OCI-M2 (cell line): Measurements from ENCODE around the gene GNB1L.
"Not testable (repeated sequence)": the region's sequence is repeated elsewhere in the genome, so short reads cannot be mapped to it uniquely, and the experiment has no call there.

Experiments used
- DNase-seq: peaks from one replicate; lab custom pipeline; 2025; ENCODE audit not compliant: unreplicated experiment; lab: John Stamatoyannopoulos, UW

GNB1L gene

GRCh38 chr22:19890502-19891316 lies 36.0 kb upstream of the GNB1L start:
- DNase-seq: no peak

GRCh38 chr22:19889951-19890350 lies 35.3 kb upstream of the GNB1L start:
- no peak for DNase-seq

DNA sequence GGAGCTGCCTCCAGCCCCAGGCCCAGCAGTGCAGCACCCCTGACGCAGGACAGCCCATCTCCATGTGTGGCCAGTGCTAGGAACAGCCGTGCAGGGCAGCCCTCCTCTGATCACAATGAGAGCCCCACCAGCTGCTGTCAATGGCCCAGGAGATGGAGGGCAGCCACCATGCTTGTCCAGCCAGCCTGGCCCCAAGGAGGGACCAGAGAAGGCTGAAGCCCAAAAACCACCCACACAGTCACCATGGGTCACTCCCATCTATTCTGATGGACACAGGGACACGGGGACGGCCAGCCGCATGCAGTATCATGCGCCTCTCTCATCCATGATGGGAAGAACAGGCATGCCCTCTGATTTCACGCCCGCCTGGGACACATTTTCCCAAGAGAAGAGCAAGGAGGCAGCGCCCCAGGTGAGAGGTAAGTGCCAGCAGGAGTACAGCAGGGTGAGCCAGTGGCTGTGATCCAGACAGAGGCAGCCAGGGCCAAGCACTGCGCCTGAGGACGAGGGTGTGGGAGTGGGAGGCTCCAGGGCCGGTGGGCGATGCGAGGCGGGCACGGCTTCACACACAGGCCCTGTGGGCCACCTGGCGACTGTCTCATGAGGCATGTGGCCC lies 33.6 kb upstream of the GNB1L start:
- DNase-seq: no peak

GRCh38 chr22:19887256-19887985 lies 32.7 kb upstream of the GNB1L start:
- DNase-seq: no peak

DNA sequence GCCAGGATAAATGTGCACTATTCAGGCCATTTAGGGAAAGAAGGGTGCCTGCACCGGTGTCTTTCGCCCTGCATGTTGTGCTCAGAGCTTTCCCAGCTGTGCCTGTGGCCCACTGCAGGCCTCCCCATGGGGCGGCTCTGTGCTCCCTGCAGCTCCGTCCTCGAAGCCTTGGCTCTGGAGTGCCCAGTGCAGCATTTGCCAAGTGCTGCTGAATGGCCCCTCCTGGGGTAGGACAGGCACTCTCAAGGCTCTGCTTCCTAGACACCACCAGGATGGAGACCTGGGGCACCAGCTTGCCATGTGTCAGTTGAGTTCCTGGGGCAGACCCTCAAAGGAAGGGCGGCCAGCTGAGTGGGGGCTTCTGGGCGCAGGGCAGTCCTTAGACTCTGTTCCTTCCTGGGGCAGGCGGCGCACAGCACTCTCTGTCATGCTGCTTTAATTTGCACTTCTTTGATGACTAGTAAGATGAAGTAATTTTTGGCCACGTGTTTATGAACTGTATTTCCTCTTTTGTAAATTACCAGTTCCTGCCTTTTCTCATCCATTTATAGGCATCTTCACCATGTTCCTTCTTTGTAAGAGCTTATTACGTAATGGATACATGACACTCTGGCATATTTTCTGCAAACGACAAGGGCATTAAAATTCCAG lies 32.1 kb upstream of the GNB1L start:
- no peak for DNase-seq

- no peak for DNase-seq
Observed at GRCh38 chr22:19885841-19886592, 31.3 kb upstream of the GNB1L start.

DNA sequence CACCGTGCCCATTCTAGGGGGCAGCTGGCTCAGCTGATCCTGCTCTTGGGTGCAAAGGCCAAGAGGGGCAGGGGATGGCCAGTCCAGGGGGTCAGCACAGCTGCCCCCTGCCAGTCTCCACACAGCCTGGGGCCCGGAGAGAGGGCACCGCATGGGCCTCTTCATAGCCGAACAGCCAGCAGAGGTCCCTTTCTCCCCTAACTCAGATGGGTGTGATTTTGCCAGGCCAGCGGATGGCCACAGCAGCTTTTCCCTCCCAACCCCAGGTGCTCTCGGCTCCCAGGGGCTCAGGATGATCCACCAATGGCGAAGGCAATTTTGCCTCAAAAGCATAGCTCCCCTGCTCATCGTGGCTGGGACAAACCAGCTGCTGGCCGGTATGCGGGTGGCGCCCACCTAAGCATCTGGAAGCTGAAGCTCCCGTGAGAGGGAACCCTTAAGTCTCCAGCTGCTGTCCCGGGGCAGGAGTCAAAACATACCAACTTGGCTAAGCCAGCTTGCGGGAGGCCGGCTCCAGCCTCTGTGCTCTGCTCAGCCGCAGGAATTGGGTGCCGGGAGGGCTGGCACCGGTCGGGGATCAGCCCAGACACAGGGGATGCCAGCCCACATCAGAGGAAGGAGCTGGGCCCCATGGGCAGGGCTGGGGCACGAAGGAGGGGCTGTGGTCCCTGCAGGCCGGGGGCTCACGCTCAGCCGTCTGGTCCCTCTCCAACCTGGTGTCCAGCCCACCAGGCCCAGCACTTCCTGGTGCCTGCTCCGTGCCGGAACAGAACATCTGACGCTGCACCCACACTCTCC lies 30.5 kb upstream of the GNB1L start:
- DNase-seq: no peak

DNA sequence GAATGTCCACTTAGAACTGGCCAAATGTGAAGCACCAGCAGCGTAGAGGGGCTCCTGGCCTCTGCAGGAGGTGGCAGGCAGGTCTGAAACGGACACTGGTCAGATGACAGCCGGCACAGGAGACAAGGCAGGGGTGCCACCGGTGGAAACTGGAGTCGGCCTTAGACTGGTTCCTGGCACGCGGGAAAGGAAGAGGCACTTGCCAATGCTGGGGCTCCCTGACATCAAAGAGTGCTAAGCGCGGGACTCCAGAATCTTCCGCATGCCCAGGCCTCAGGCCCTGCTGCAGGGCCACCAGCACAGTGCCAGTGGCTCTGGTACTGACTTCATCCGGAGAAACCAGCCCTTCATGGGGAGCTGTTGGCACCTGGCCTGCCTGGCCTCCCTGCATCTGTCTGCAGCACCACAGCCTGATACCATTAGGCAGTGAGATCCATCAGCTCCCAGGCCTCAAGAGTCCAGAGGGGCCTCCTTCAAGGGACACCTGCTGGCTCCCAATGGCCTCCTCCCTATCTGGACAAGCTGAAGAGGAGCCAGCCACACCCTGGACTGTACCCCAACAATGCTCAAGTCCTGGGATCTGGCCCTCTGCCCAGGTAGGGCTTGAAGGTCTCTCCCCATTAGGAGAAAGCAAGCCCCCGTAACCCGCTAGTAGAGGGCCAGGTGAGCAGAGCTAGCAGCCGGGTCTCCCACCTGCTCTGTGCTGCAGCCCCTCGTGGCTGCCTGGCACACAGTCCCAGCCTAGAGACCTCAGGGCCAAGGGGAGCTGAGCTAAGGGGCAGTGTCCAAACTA lies 29.7 kb upstream of the GNB1L start:
- DNase-seq: no peak

DNA sequence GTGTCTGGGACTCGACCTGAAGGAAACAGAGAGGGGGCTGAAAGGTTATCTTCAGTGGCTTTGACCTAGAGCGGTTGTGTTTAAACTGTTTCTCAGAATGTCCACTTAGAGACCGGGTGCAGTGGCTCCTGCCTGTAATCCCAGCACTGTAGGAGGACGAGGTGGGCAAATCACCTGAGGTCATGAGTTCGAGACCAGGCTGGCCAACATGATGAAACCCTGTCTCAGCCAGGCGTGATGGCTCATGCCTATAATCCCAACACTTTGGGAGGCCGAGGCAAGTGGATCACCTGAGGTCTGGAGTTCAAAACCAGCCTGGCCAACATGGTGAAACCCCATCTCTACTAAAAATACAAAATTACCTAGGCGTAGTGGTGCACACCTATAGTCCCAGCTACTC lies 28.8 kb upstream of the GNB1L start:
- DNase-seq: not testable (repeated sequence)

GRCh38 chr22:19882446-19883381 lies 28.0 kb upstream of the GNB1L start:
- DNase-seq: no peak

- no peak for DNase-seq
Observed at GRCh38 chr22:19880786-19881569, 26.3 kb upstream of the GNB1L start.

DNA sequence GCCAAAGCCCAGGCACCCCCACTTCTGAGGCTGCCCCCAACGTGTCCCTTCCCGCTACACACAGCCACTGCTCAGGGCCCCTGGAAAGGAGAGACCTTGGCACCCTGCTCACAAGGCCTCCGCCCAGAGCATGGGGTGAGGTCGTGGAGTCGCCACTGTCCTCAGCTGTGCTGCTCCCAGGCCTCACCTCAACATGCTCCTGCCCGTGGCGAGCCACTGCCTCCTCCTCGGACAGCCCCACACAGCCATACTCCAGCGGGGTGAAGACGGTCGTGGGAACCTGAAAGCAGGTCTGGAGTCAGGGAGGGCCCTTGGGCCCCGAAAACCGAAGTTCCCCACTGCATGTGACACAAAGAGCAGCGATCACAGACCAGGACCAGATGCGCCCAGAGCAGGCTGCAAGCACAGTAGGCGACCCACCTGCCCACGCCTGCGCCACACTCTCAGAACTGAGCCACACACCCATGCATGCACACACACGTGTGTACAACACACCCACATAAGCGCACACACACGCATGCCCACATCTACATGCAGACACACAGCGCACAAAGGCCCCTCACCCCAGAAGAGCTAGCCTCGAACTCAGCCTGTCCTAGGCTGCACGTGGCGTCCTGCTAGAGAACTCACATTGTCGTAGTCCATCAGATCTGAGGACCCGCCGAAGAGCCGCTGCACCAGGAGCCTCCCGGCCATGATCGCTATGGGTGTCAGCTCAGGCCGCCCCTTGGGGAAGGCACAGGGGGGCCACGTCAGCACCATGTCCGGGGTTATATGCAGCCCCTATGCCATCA lies 25.5 kb upstream of the GNB1L start:
- no peak for DNase-seq

- no peak for DNase-seq
Observed at GRCh38 chr22:19879643-19879991, 24.9 kb upstream of the GNB1L start.

DNA sequence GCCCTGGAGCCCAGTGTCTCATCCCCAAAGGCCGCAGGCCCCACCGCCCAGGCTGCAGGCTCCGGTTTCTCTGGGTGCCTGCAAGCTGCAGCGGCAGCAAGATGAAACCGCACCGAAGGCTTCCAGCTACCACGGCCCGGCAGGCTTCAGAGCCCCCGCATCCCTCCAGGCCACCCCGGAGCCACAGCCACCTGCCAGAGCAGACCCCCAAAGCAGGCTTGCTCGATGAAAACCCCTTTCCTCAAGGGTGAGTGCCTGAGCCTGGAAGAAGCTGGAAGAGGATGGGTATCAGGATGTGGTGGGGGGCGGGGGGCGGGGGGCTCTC lies 24.5 kb upstream of the GNB1L start:
- DNase-seq: no peak

GRCh38 chr22:19878461-19879245 lies 24.0 kb upstream of the GNB1L start:
- no peak for DNase-seq
